Skeletal muscle tissue (tissue), 4 donors: Measurements from ENCODE around the gene ELOA. TPM values are rescaled to one million over a fixed set of nuclear protein-coding genes. Genes with fewer than 3 reads are reported as not detected.

Source experiments
- H3K27ac ChIP-seq: one replicate; pipeline ENCODE4 v1.7.0; 2013; ENCODE audit warnings: mild to moderate bottlenecking, low read depth, low read length, inconsistent platforms
- H3K27me3 ChIP-seq, 3 donors: one replicate each; pipeline ENCODE4 v1.7.0; 2013; ENCODE audit warnings: low read length in 3 of 3; ENCODE audit not compliant: control insufficient read depth in 3 of 3, insufficient read depth in 3 of 3
- H3K36me3 ChIP-seq, 3 donors: one replicate each; pipeline ENCODE4 v1.7.0; 2013; ENCODE audit warnings: low read length in 3 of 3; ENCODE audit not compliant: control insufficient read depth in 3 of 3, insufficient read depth in 3 of 3
- H3K4me1 ChIP-seq, 3 donors: one replicate each; pipeline ENCODE4 v1.7.0; 2013; ENCODE audit warnings: low read length in 3 of 3, mild to moderate bottlenecking in 3 of 3; ENCODE audit not compliant: control insufficient read depth in 3 of 3, insufficient read depth in 3 of 3
- H3K4me3 ChIP-seq, 3 donors: one replicate each; pipeline ENCODE4 v1.7.0; 2013; ENCODE audit warnings: low read length in 3 of 3
- H3K9ac ChIP-seq, 3 donors: one replicate each; pipeline ENCODE4 v1.7.0; 2013; ENCODE audit warnings: low read length in 3 of 3, mild to moderate bottlenecking in 3 of 3, moderate library complexity in 2 of 3, low read depth in 1 of 3
- H3K9me3 ChIP-seq, 3 donors: one replicate each; pipeline ENCODE4 v1.7.0; 2013; ENCODE audit warnings: low read length in 3 of 3; ENCODE audit not compliant: control insufficient read depth in 3 of 3
- total RNA-seq: library from RNA; depleted of rRNA; stranded (reverse); fragments of >200 nt; gene quantifications from one replicate; pipeline ENCODE4 v1.2.3, GENCODE V29; 2014
- donor health status: Osteomylitis.

Gene ELOA
- 14.1 TPM for total RNA-seq

GRCh38 chr1:23743287-23744152 lies at the start of gene ELOA:
Gene ELOA, plus strand, starts transcription at chr1:23743471. Its CDS starts 33 bp downstream, at chr1:23743504.
- no peaks in the 10 kb centered on the region for H3K9me3 ChIP-seq
- peaks cover 11 to 35% (median 24%) of the 10 kb centered on the region in 3 donors for H3K4me1 ChIP-seq
- H3K4me3 ChIP-seq: peak within 1 kb of the TSS; percentile 82 to 93 (median 86)
- no peaks in the 10 kb centered on the region for H3K36me3 ChIP-seq
- H3K9ac ChIP-seq: peak within 1 kb of the TSS; percentile 84 to 91 (median 89)
- peak within 1 kb of the TSS; percentile 85 for H3K27ac ChIP-seq
- H3K27me3 ChIP-seq: no peaks in the 10 kb centered on the region

- peaks cover 38 to 51% (median 48%) of the 10 kb centered on the region in 3 donors for H3K36me3 ChIP-seq
- H3K9me3 ChIP-seq: no peaks in the 10 kb centered on the region
- peaks cover 40 to 53% (median 41%) of the 10 kb centered on the region in 3 donors for H3K4me1 ChIP-seq
- no peak overlapping the region for H3K27ac ChIP-seq
- H3K27me3 ChIP-seq: no peaks in the 10 kb centered on the region
- H3K4me3 ChIP-seq: no peak overlapping the region
- H3K9ac ChIP-seq: peak overlapping the region; percentile 66 to 95 (median 93)
Measured at GRCh38 chr1:23693599-23693998, 49.7 kb upstream of the ELOA start.

GRCh38 chr1:23694371-23694770 lies 48.9 kb upstream of the ELOA start:
- H3K36me3 ChIP-seq: peaks cover 38 to 53% (median 53%) of the 10 kb centered on the region in 3 donors
- no peak overlapping the region for H3K4me3 ChIP-seq
- no peaks in the 10 kb centered on the region for H3K27me3 ChIP-seq
- peaks cover 40 to 53% (median 41%) of the 10 kb centered on the region in 3 donors for H3K4me1 ChIP-seq
- H3K27ac ChIP-seq: no peak overlapping the region
- H3K9ac ChIP-seq: peak overlapping the region; percentile 44 to 95 (median 93)
- no peaks in the 10 kb centered on the region for H3K9me3 ChIP-seq

- Histone ChIP-seq H3K27ac (no peak overlapping the region), H3K9me3 (no peaks in the 10 kb centered on the region), H3K9ac (peak overlapping the region in 1 of 3 donors; percentile 19), H3K4me1 (peaks cover 40 to 53% (median 41%) of the 10 kb centered on the region in 3 donors), H3K27me3 (no peaks in the 10 kb centered on the region), H3K36me3 (peaks cover 44 to 61% (median 60%) of the 10 kb centered on the region in 3 donors), H3K4me3 (no peak overlapping the region)
Measured at GRCh38 chr1:23695667-23696066, 47.6 kb upstream of the ELOA start.

GRCh38 chr1:23696335-23696989 lies 46.8 kb upstream of the ELOA start:
- Histone ChIP-seq H3K4me1 (peaks cover 40 to 53% (median 41%) of the 10 kb centered on the region in 3 donors), H3K9ac (no peak overlapping the region), H3K27me3 (no peaks in the 10 kb centered on the region), H3K36me3 (peaks cover 48 to 67% (median 60%) of the 10 kb centered on the region in 3 donors), H3K27ac (peak overlapping the region; percentile 43), H3K4me3 (no peak overlapping the region), H3K9me3 (no peaks in the 10 kb centered on the region)

GRCh38 chr1:23698466-23698865 lies 44.8 kb upstream of the ELOA start:
- Histone ChIP-seq H3K27ac (no peak overlapping the region), H3K9ac (no peak overlapping the region), H3K27me3 (no peaks in the 10 kb centered on the region), H3K4me1 (peaks cover 25 to 34% (median 31%) of the 10 kb centered on the region in 3 donors), H3K4me3 (no peak overlapping the region), H3K36me3 (peaks cover 45 to 71% (median 60%) of the 10 kb centered on the region in 3 donors), H3K9me3 (no peaks in the 10 kb centered on the region)

GRCh38 chr1:23699280-23700179 lies 43.7 kb upstream of the ELOA start:
- H3K4me3 ChIP-seq: no peak overlapping the region
- H3K36me3 ChIP-seq: peaks cover 36 to 60% (median 51%) of the 10 kb centered on the region in 3 donors
- no peak overlapping the region for H3K9ac ChIP-seq
- H3K27ac ChIP-seq: no peak overlapping the region
- H3K27me3 ChIP-seq: no peaks in the 10 kb centered on the region
- H3K4me1 ChIP-seq: peaks cover 14 to 23% (median 22%) of the 10 kb centered on the region in 3 donors
- no peaks in the 10 kb centered on the region for H3K9me3 ChIP-seq

GRCh38 chr1:23701310-23701709 lies 42.0 kb upstream of the ELOA start:
- no peak overlapping the region for H3K4me3 ChIP-seq
- H3K27ac ChIP-seq: no peak overlapping the region
- H3K27me3 ChIP-seq: no peaks in the 10 kb centered on the region
- H3K9ac ChIP-seq: no peak overlapping the region
- peaks cover 20 to 48% (median 36%) of the 10 kb centered on the region in 3 donors for H3K36me3 ChIP-seq
- H3K9me3 ChIP-seq: no peaks in the 10 kb centered on the region
- peaks cover 2 to 6% (median 5%) of the 10 kb centered on the region in 3 donors for H3K4me1 ChIP-seq

- no peaks in the 10 kb centered on the region for H3K27me3 ChIP-seq
- H3K27ac ChIP-seq: no peak overlapping the region
- peaks cover 0 to 2% (median 0%) of the 10 kb centered on the region in 3 donors for H3K4me1 ChIP-seq
- H3K9ac ChIP-seq: no peak overlapping the region
- H3K4me3 ChIP-seq: no peak overlapping the region
- no peaks in the 10 kb centered on the region for H3K9me3 ChIP-seq
- H3K36me3 ChIP-seq: peaks cover 15 to 41% (median 31%) of the 10 kb centered on the region in 3 donors
Measured at GRCh38 chr1:23701996-23702395, 41.3 kb upstream of the ELOA start.
